Kidney (tissue), 14 donors: ENCODE measurements around the gene KLHL24. TPM values are rescaled to one million over a fixed set of nuclear protein-coding genes. Genes with fewer than 3 reads are reported as not detected.
"Not testable (repeated sequence)": the region's sequence is repeated elsewhere in the genome, so short reads cannot be mapped to it uniquely, and the experiment has no call there.

ENCODE experiments used
- DNase-seq, 5 donors: peaks; one replicate each; pipeline ENCODE4 v3.0.0-alpha.2; 2013 to 2020
- FAIRE-seq: peaks from 2 replicates; lab custom pipeline; 2012; peaks lifted over from hg19 to GRCh38; lab: Jason Lieb, UNC
- H3K27ac ChIP-seq, 2 donors: one replicate each; pipeline ENCODE4 v1.7.0; 2013; ENCODE audit warnings: low read depth in 2 of 2, low read length in 2 of 2, inconsistent platforms in 1 of 2
- H3K27me3 ChIP-seq: one replicate; pipeline ENCODE4 v1.7.1; 2013; ENCODE audit warnings: low read length, inconsistent platforms; ENCODE audit not compliant: control insufficient read depth, insufficient read depth
- H3K36me3 ChIP-seq, 3 donors: one replicate each; pipeline versions ENCODE4 v1.7.0 to v1.7.1; 2013; ENCODE audit warnings: low read length in 3 of 3, control low read depth in 1 of 3, inconsistent platforms in 1 of 3; ENCODE audit not compliant: insufficient read depth in 3 of 3, control insufficient read depth in 2 of 3
- H3K4me1 ChIP-seq, 3 donors: one replicate each; pipeline versions ENCODE4 v1.7.0 to v1.7.1; 2013; ENCODE audit warnings: low read length in 3 of 3, inconsistent platforms in 1 of 3, low read depth in 1 of 3; ENCODE audit not compliant: control insufficient read depth in 2 of 3, insufficient read depth in 2 of 3
- H3K4me3 ChIP-seq, 3 donors: one replicate each; pipeline versions ENCODE4 v1.7.0 to v1.8.1; 2013; ENCODE audit warnings: low read length in 3 of 3, control low read depth in 1 of 3, inconsistent platforms in 1 of 3
- H3K9ac ChIP-seq, 3 donors: one replicate each; pipeline versions ENCODE4 v1.7.0 to v1.7.1; 2013; ENCODE audit warnings: low read length in 3 of 3, control low read depth in 1 of 3, inconsistent platforms in 1 of 3
- H3K9me3 ChIP-seq, 3 donors: one replicate each; pipeline versions ENCODE4 v1.7.0 to v1.7.1; 2013; ENCODE audit warnings: low read length in 3 of 3, control low read depth in 1 of 3, inconsistent platforms in 1 of 3; ENCODE audit not compliant: control insufficient read depth in 2 of 3, insufficient read depth in 1 of 3
- intact Hi-C: fragments of 100-400 bp; cut with DNase I; formaldehyde crosslinking; loops from one replicate; pipeline ENCODE4 v1.11.1; 2022
- polyA plus RNA-seq: library from polyadenylated mRNA; stranded (reverse); fragments of 350-450 nt; fragmentation: Illumina TruSeq; extraction: RNeasy Lipid Tissue Mini Kit (QIAGEN cat#74804); gene quantifications from one replicate; pipeline ENCODE4 v1.2.3, GENCODE V29; 2014; ENCODE audit warnings: low read depth, low replicate concordance; ENCODE audit not compliant: insufficient read depth
- total RNA-seq: library from RNA; stranded (reverse); fragmentation: NEBNext Ultra II Directional; extraction: Animal tissue kit (Norgen Biotek cat#: 25700); gene quantifications from one replicate; pipeline ENCODE4 v1.2.1, GENCODE V29; 2021
- TF ChIP-seq, protein P1 (sequence below): IDR thresholded peaks from 3 replicates; pipeline ENCODE4 v1.5.1; 2012; ENCODE audit warnings: mild to moderate bottlenecking, moderate library complexity, borderline replicate concordance; ENCODE audit not compliant: insufficient read depth; ENCODE audit errors: extremely low read depth
- donor health status: control.
- donor health status: control.
- donor health status: control.
- donor health status: control.
- donor health status: control.
- donor health status: DM: yes; HTN: yes; CAD: no.
- donor health status: Normal renal cell carcinoma (clear cell type).

Gene KLHL24
- total and polyA plus RNA-seq, 2 donors from 2014 or later: 8.4 to 61.3 TPM

DNA sequence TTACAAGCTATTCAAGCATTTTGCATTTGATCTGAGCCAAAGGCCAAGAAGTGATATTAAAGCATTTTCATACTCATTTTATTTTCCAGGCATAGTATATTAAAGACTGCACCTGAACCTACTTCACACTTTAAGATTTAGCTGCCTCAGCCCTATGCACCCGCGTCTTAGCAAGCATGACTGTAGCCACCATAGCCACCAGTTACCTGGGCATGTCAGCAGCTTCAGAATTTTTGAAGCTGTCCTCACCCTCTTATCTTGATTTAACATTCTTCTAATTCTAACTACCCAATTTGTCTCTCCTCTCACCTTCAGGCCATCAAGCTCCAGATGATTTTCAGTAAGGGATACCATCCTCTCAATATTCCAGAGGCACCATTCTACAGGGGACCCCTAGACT is 40.8 kb upstream of the KLHL24 start:
- no peak for FAIRE-seq
- Histone ChIP-seq H3K36me3 (no peaks in the 10 kb centered on the region), H3K27ac (no peak overlapping the region), H3K9me3 (peaks cover 0 to 2% (median 0%) of the 10 kb centered on the region in 3 donors), H3K9ac (no peak overlapping the region), H3K4me3 (no peak overlapping the region), H3K27me3 (no peaks in the 10 kb centered on the region), H3K4me1 (peaks cover 0 to 3% (median 0%) of the 10 kb centered on the region in 3 donors)
- TF ChIP-seq, protein P1, sequence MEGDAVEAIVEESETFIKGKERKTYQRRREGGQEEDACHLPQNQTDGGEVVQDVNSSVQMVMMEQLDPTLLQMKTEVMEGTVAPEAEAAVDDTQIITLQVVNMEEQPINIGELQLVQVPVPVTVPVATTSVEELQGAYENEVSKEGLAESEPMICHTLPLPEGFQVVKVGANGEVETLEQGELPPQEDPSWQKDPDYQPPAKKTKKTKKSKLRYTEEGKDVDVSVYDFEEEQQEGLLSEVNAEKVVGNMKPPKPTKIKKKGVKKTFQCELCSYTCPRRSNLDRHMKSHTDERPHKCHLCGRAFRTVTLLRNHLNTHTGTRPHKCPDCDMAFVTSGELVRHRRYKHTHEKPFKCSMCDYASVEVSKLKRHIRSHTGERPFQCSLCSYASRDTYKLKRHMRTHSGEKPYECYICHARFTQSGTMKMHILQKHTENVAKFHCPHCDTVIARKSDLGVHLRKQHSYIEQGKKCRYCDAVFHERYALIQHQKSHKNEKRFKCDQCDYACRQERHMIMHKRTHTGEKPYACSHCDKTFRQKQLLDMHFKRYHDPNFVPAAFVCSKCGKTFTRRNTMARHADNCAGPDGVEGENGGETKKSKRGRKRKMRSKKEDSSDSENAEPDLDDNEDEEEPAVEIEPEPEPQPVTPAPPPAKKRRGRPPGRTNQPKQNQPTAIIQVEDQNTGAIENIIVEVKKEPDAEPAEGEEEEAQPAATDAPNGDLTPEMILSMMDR: no peak
- intact Hi-C loops: no loop called here
- no peak for DNase-seq

DNA sequence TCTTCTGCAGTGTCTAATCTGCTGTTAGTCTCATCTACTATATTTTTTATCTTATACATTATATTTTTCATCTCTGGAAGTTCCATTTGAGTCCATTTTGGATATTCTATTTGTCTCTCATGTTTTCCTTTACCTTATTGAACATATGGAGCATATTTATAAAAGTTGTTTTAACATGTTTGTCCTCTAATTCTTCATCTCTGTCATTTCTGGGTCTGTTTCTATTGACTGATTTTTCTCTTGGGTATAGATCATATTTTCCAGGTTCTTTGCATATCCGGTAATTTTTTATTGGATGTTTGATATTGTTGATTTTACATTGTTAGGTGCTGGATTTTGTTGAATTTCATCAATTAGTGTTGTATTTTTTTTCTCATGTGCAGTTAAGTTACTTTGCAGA is 37.5 kb upstream of the KLHL24 start:
- intact Hi-C loops: no loop called here
- no peak overlapping the region for H3K9ac ChIP-seq
- H3K4me1 ChIP-seq: no peaks in the 10 kb centered on the region
- H3K4me3 ChIP-seq: no peak overlapping the region
- DNase-seq (no peak), FAIRE-seq (no peak)
- H3K36me3 ChIP-seq: no peaks in the 10 kb centered on the region
- TF ChIP-seq, protein P1: no peak
- peaks cover 0 to 2% (median 0%) of the 10 kb centered on the region in 3 donors for H3K9me3 ChIP-seq
- H3K27me3 ChIP-seq: no peaks in the 10 kb centered on the region
- H3K27ac ChIP-seq: no peak overlapping the region

DNA sequence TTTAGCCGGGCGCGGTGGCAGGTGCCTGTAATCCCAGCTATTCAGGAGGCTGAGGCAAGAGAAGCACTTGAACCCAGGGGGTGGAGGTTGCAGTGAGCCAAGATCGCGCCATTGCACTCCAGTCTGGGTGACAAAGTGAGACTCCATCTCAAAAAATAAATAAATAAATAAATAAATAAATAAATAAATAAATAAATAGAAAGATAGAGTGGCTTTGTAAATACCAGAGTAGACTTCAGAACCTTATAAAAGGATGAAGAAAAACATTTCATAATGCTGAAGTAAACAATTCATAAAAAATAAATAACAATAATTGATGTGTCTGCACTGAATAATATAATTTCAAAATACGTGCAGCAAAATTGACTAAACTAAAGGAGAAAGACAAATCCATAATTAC is 24.1 kb upstream of the KLHL24 start:
- H3K27me3 ChIP-seq, H3K4me1 ChIP-seq, H3K27ac ChIP-seq, H3K9me3 ChIP-seq, H3K9ac ChIP-seq, H3K36me3 ChIP-seq, DNase-seq, H3K4me3 ChIP-seq, intact Hi-C loops, FAIRE-seq: not testable (repeated sequence)

DNA sequence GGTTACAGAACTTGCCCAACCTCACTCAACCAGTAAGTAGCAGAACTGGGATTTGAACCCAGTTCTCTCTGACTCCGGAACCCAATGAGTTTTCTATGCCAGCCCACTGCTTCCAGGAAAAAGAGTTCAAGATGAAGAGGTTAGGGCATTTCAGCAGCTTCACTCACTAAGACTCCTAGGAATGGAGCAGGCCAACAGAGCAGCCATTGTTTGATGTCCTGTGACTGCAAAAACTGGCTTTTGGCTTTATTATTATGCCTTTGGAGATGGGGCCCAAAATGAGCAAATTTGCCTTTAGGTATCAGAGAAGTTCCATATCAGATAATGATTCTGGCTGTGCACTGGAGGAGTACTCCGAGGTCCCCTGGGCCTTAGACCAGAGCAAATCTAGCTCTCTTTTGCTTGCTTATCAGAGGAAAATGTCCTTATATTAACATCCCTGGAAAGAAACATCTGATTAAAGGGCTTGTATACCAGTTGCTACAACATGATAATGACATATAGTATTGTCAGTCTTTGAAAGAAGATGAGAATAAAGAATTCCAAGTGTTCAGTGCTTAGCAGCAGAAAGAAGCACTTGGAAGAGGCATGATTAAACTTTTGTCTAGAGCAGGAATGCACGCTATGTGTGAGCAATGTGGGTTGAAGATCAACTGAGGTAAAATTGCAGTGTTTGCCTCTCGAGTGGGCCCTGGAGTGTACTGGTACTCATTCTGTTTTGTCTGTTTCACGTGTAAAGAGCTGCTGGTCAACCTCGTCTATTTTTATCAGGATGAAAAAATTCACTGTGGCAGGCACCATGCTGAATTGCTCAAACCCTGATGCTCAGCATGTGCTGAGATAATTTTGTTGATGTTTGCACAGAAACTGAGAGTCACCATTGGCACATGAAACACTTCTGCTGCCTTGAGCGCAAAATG is 21.8 kb upstream of the KLHL24 start:
- Histone ChIP-seq H3K9me3 (no peaks in the 10 kb centered on the region), H3K27me3 (no peaks in the 10 kb centered on the region), H3K36me3 (no peaks in the 10 kb centered on the region), H3K9ac (no peak overlapping the region), H3K27ac (no peak overlapping the region), H3K4me3 (no peak overlapping the region), H3K4me1 (no peaks in the 10 kb centered on the region)
- TF ChIP-seq, protein P1: no peak
- DNase-seq: no peak
- intact Hi-C loops: no loop called here
- FAIRE-seq: no peak
